Non-pigmented ciliary epithelial cell (primary cell): ENCODE measurements around the gene PHYHD1.
A peak's percentile ranks its signal among the peaks of the same experiment; 100 is the strongest.

ENCODE experiments used
- DNase-seq: peaks from one replicate; pipeline ENCODE4 v3.0.0-alpha.2; 2010; ENCODE audit warnings: low read depth

The PHYHD1 gene

DNA sequence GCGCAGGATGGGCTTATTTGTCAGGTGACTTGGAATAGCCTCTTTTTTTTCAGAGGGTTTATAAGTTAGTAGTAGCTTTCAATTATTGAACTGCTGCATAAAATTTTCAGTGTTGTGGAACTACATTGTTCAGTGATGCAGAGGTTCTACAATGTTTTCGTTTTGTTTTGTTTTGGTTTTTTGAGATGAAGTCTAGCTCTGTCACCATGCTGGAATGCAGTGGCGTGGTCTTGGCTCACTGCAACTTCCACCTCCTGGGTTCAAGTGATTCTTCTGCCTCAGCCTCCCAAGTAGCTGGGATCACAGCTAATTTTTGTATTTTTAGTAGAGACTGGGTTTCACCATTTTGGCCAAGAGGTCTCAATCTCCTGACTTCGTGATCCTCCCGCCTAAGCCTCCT is 48.7 kb downstream of the PHYHD1 start:
- DNase-seq = no peak

- peak; percentile 59 for DNase-seq
Measured at GRCh38 chr9:128972956-128973355, 52.2 kb downstream of the PHYHD1 start.

DNA sequence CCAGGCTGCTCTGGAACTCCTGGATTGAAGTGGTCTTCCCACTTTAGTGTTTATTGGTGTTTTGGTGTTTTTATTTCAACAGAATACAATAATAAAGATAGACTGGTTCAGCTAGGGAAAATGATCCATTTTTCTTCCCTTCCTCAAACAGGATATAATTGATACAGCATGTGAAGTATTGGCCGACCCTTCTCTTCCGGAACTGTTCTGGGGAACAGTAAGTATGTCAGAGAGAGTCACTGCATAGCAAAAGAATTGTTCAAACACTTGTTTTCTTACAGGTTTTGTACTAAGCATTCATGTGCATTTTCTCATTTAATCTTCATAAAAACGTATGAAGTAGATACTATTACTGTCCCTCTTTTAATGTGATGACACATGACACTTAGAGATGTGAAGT is 58.3 kb downstream of the PHYHD1 start:
- no peak for DNase-seq

- no peak for DNase-seq
Measured at GRCh38 chr9:128983536-128983935, 62.8 kb downstream of the PHYHD1 start.

GRCh38 chr9:128986671-128987070 is 65.9 kb downstream of the PHYHD1 start:
- DNase-seq = no peak

- DNase-seq = peak; percentile 56
Measured at GRCh38 chr9:128987805-128988204, 67.0 kb downstream of the PHYHD1 start.
